ENCODE data around the gene CDCP2.
A peak's percentile ranks its signal among the peaks of the same experiment; 100 is the strongest.

CDCP2 gene

DNA sequence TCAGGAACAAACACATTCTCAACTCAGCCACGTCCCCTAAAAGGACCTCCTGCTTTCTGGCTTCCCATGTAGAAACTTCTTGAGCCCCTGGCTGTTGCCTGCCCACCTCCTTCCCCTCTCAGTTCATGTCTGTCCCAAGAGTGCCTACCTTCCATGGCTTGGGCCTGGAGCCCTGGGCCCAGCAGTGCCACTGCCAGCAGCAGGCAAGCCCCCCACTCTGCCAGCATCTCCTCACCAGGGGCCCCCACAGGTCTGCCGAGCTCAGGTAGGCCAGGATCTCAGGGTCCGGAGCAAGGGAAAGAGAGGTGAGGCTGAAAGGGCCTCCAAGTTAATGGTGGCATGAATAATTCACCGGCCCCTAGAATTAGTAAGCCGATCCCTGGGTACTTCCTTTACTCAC, at the start of gene CDCP2:
CDCP2 (minus strand) TSS at position 305 of the 400 bp plus-strand sequence; CDS start at position 227, 78 bp downstream.
- no peak for DNase-seq

DNA sequence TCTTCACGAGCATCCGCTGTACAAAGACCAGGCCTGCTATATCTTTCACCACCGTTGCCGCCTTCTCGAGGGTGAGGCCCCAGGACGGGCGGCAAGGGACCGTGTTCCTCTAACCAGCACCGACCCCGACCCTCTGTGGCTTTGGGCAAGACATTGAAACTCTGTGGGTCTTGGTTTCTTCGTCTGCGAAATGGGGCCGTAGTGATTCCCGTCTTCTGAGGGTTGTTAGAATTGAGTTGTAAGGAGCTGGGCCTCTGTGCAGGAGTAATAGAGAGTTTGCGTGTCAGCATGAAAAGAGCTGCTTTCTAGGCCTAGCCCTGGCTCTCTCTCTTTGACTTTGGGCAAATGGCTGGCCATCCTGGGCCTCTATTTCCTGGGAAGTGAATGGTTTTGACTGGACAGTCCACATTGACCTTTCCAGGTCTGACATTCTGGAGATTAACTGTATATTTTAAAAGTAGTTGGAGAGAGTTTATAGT, 47.8 kb upstream of the CDCP2 start:
- no peak for DNase-seq

- DNase-seq: peak; percentile 97
These were observed 47.1 kb upstream of the CDCP2 start, which contains the start of the genes CYB5RL and MRPL37 for GRCh38 chr1:54199765-54200518. Gene CYB5RL, minus strand, starts transcription at chr1:54200030. Its CDS starts 4,414 bp downstream, at chr1:54195616. Gene MRPL37, plus strand, starts transcription at chr1:54200167. Its CDS starts 77 bp downstream, at chr1:54200244.

- peak; percentile 34 for DNase-seq
These were observed 46.5 kb upstream of the CDCP2 start for GRCh38 chr1:54199151-54199764.

DNA sequence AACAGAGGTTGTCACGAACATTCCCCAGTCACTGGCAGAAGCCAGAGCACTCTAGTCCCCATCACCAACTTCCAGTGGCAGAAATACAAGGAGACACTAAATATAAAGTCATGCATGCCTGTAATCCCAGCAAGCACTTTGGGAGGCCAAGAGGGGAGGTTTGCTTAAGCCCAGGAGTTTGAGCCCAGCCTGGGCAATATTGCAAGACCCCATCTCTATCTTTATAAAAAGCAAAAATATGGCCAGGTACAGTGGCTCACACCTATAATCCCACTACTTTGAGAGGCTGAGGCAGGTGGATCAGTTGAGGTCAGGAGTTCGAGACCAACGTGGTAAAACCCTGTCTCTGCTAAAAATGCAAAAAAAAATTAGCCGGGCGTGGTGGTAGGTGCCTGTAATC, 40.7 kb upstream of the CDCP2 start:
- DNase-seq: no peak

- no peak for DNase-seq
These were observed 38.7 kb upstream of the CDCP2 start for GRCh38 chr1:54191525-54191924.

GRCh38 chr1:54190526-54190925, 37.7 kb upstream of the CDCP2 start:
- DNase-seq: no peak

- DNase-seq: no peak
These were observed 35.5 kb upstream of the CDCP2 start for GRCh38 chr1:54188291-54188690.

DNA sequence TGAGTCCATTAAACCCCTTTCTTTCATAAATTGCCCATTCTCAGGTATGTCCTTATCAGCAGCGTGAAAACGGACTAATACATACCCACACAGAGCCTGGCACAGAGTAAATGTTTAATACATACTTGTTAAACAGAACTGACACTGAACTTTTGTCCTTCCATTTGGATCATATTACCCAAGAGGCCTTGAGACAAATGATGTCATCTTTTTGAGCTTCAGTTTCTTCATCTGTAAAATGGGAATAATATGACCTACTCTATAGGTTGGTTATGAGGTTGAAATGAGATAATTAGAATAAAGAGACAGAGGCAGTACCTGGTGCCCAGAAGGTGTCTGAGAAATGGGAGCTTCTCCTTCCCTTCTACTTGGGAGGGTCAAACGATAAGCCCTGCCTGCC, 33.3 kb upstream of the CDCP2 start:
- DNase-seq: no peak

- no peak for DNase-seq
These were observed 28.0 kb upstream of the CDCP2 start for GRCh38 chr1:54180701-54181360.

DNA sequence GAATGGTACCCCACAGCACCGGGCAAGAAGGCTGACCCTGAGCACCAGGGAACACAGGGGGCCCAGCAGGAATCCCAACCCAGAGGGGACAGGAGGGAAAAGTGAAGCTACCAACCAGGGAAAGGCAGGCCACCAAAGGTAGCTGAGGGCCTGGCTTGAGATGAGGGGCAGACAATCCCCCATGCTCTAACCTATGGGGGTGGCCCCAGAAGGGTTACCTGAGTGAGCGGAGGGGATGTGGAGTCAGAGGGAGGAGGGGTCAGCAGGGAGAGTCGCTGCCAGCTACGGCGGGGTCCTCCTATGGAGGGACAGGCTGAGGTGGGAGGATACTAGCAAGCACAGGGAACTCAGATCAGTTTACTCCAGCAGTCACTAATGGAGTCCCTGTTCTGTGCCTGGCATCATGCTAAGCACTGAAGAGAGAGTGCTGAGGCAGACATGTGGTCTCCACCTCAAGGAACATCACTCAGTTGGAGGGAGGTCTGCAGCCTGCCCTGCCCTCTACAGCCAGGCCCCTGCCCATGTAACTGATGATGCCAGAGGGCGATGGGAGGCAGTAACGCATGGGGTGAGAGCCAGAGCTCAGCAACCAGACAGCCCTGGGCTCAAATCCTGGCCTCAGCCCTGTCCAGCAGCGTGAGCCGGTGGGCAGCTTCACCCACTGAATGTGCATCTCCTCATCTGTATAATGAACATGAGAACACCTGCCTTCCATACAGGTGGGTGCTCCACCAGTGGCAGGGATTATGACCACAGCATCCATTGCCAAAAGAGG, 25.7 kb upstream of the CDCP2 start:
- no peak for DNase-seq

GRCh38 chr1:54177726-54178125, 24.9 kb upstream of the CDCP2 start:
- DNase-seq: no peak

DNA sequence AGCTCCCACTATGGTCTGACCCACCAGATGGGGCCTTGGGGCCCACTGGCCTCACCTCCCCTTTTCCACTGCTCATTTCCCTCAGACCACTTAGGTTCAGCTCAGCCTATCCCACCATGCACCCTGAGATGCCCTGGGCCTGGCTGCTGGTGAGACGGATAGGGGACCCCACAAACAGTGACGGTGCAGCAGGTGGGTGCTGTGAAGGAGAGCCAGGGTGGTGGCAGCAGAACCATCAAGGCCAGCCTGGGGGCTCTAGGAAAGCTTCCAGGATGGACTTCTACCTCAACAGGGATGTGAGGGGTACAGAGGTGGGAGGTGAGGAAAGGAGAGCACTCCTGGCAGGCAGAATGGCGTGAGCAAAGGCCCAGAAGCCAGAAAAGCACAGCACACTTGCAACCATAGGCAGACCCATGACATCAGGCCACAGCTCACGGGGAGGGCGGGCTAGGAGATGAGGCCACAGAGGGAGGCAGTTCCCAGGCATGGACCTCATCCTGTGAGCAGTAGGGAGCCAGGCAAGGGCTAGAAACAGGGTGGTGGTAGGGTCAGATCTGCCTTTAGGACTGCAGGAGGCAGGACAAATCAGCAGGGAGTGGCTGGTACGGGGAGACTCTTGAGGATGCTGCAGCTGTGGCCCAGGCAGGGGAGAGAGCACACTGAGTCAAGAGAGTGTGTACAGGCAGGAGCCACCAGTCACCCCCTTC, 24.0 kb upstream of the CDCP2 start:
- no peak for DNase-seq

GRCh38 chr1:54174106-54174505, 21.3 kb upstream of the CDCP2 start:
- no peak for DNase-seq

- no peak for DNase-seq
These were observed 20.9 kb upstream of the CDCP2 start for GRCh38 chr1:54173681-54174080.

GRCh38 chr1:54172614-54173599, 20.1 kb upstream of the CDCP2 start:
- DNase-seq: no peak

DNA sequence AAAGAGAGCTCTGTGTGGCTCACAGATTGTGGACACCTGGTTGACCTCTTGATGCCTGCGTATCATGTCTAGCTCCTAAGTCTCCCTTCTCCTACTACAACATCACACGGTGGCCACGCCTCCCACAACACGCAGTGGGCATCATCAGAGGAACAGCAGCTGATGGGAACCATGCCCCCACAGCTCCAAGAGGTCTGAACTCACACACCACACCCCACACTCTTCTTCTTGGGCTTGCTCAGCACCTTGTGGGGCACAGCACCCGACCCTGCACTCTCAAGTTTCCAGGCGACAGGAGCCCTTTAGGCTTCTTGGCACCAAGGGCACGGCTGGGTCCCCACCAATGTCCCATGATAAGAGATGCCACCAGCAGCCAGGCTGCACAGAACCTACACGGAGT, 18.8 kb upstream of the CDCP2 start:
- DNase-seq: no peak

GRCh38 chr1:54171016-54171415, 18.2 kb upstream of the CDCP2 start:
- DNase-seq: no peak

DNA sequence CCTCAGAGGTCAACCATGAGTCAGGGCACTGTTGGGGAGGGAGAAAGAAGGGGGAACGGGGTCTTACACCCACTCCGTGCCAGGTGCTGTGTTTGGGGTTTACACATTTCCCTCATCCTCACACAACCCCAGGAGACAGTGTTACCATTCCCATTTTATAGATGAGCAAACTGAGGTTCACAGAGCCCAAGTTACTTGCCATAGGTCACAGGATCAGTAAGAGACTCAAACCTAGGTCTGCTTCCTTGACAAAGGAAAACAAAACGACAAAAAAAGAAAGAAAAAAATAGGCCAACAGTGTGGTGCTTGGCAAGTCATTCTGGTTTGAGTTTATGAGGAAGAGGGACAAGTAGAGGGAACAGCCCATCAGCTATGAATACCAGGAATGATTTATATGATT, 16.3 kb upstream of the CDCP2 start:
- DNase-seq: no peak

- no peak for DNase-seq
These were observed 15.6 kb upstream of the CDCP2 start for GRCh38 chr1:54168206-54168965.

All from NCI-H2171 (cell line).